Measurements from ENCODE around the gene FRMD3.

Gene FRMD3

DNA sequence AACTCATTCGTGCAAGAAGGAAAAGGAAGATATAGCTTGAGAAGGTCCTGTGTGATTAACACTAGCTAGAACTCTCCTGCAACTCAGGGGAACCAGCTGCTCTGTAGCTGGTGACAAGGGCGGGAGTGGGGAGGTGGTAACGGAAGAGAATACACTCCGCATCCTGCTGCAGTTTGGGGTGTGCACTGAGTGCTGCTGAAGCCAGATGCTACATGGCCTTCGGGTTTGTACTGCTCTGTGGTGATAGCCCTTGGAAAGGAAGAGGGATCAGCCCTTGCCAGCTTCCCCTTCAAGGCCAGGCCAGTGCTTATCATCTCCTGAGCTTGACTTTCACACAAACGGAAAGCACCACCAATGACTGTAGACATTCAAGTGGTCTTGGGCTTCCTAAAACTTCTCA, 34.3 kb downstream of the FRMD3 start:
- no peaks in the 10 kb centered on the region for H3K36me3 ChIP-seq (ENCODE audit: control insufficient read depth in 1 of 2, insufficient read depth in 2 of 2, low read depth in 1 of 2, low read length in 2 of 2)
- H2BK5ac ChIP-seq (ENCODE audit: low read depth, low read length, poor library complexity, severe bottlenecking): no peak overlapping the region
- no peak overlapping the region for H3K4me3 ChIP-seq (ENCODE audit: insufficient read depth in 1 of 2, low read depth in 1 of 2, low read length in 2 of 2)
- H3K9ac ChIP-seq (ENCODE audit: low read length): no peak overlapping the region
- H3K4me1 ChIP-seq (ENCODE audit: control insufficient read depth, insufficient read depth, low read depth, low read length): no peaks in the 10 kb centered on the region
- H2BK15ac ChIP-seq (ENCODE audit: low read depth, poor library complexity, severe bottlenecking): no peak overlapping the region
- 88% methylated on average over 6 of the region's 6 CpGs for WGBS
- H3K4ac ChIP-seq (ENCODE audit: low read depth in 1 of 2, low read length in 2 of 2): no peak overlapping the region
- H2AK5ac ChIP-seq (ENCODE audit: low read length, severe bottlenecking): no peak overlapping the region
- no peak overlapping the region for H3K23ac ChIP-seq (ENCODE audit: low read length in 2 of 2)
- H2AFZ ChIP-seq (ENCODE audit: low read depth, low read length): no peak overlapping the region
- no peak for DNase-seq
- no peaks in the 10 kb centered on the region for H3K9me3 ChIP-seq (ENCODE audit: control insufficient read depth, low read length)
- H3K79me1 ChIP-seq (replicated peaks; ENCODE audit: low read length, poor library complexity, severe bottlenecking): no peaks in the 10 kb centered on the region
- no peak overlapping the region for H4K8ac ChIP-seq (ENCODE audit: low read length)
- no peak overlapping the region for H3K18ac ChIP-seq (ENCODE audit: low read depth in 1 of 2, low read length in 2 of 2)
- H3K4me2 ChIP-seq (ENCODE audit: low read length, poor library complexity, severe bottlenecking): no peak overlapping the region
- no peaks in the 10 kb centered on the region for H3K27me3 ChIP-seq (ENCODE audit: control insufficient read depth in 1 of 2, insufficient read depth in 1 of 2, low read length in 2 of 2)
- H3K14ac ChIP-seq (ENCODE audit: low read length in 2 of 2): peak overlapping the region in 1 of 2 experiments; percentile 18
- no peak overlapping the region for H3K27ac ChIP-seq (ENCODE audit: low read length, poor library complexity, severe bottlenecking)
- no peak overlapping the region for H4K91ac ChIP-seq (ENCODE audit: low read length)
- no peak overlapping the region for H2BK12ac ChIP-seq (ENCODE audit: low read length in 2 of 2)
- no peak overlapping the region for H2BK120ac ChIP-seq (ENCODE audit: low read depth, low read length)

DNA sequence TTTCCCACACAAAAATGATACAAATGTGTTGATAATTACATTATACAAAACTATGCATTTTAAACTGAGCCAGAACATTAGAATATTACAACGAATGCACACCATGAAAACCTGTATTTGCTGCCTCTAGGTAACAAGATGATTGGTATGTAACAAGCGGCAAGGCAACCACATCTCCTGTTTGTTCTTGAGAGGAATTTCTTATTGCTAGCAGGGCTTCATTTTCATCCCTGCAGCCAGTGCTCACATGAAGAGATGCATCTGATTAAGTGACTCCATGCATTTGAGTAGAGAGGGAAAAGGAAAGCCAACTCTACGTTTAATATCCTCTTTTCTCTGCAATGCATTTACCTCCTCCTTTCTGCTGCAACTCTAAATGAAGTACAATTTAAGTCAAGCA, 36.6 kb downstream of the FRMD3 start:
- no peaks in the 10 kb centered on the region for H3K79me1 ChIP-seq (replicated peaks; ENCODE audit: low read length, poor library complexity, severe bottlenecking)
- 87% methylated on average over 2 of the region's 3 CpGs for WGBS
- H2BK5ac ChIP-seq (ENCODE audit: low read depth, low read length, poor library complexity, severe bottlenecking): no peak overlapping the region

DNA sequence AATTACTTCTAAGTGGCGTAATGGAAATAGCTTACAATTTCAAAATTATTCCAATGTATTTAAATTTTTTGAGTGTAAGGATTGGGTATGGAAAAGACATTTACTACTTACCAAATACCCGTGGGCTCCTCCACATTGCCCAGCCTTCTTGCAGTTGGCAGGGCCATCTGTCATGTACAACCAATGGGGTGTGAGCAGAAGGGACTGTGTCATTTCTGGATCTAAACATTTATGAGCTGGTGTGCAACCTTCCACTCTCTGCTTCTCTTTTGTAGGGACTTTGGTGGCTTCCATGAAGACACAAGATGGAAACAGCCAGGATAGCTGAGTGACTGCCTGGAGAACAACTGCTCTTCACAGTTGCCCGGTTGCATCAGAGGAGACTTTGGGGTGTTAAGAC, 40.8 kb downstream of the FRMD3 start:
- Histone ChIP-seq H2BK15ac (ENCODE audit: low read depth, poor library complexity, severe bottlenecking) (no peak overlapping the region), H2AK5ac (ENCODE audit: low read length, severe bottlenecking) (no peak overlapping the region), H4K91ac (ENCODE audit: low read length) (no peak overlapping the region), H2BK12ac (ENCODE audit: low read length in 2 of 2) (no peak overlapping the region), H3K9me3 (ENCODE audit: control insufficient read depth, low read length) (no peaks in the 10 kb centered on the region), H3K36me3 (ENCODE audit: control insufficient read depth in 1 of 2, insufficient read depth in 2 of 2, low read depth in 1 of 2, low read length in 2 of 2) (no peaks in the 10 kb centered on the region), H3K79me1 (replicated peaks; ENCODE audit: low read length, poor library complexity, severe bottlenecking) (no peaks in the 10 kb centered on the region), H3K4me2 (ENCODE audit: low read length, poor library complexity, severe bottlenecking) (no peak overlapping the region), H2BK5ac (ENCODE audit: low read depth, low read length, poor library complexity, severe bottlenecking) (no peak overlapping the region), H4K8ac (ENCODE audit: low read length) (no peak overlapping the region), H3K23ac (ENCODE audit: low read length in 2 of 2) (no peak overlapping the region), H3K14ac (ENCODE audit: low read length in 2 of 2) (no peak overlapping the region), H3K9ac (ENCODE audit: low read length) (no peak overlapping the region), H3K4me3 (ENCODE audit: insufficient read depth in 1 of 2, low read depth in 1 of 2, low read length in 2 of 2) (no peak overlapping the region), H2AFZ (ENCODE audit: low read depth, low read length) (no peak overlapping the region), H2BK120ac (ENCODE audit: low read depth, low read length) (no peak overlapping the region), H3K27ac (ENCODE audit: low read length, poor library complexity, severe bottlenecking) (no peak overlapping the region), H3K18ac (ENCODE audit: low read depth in 1 of 2, low read length in 2 of 2) (no peak overlapping the region), H3K27me3 (ENCODE audit: control insufficient read depth in 1 of 2, insufficient read depth in 1 of 2, low read length in 2 of 2) (no peaks in the 10 kb centered on the region), H3K4me1 (ENCODE audit: control insufficient read depth, insufficient read depth, low read depth, low read length) (no peaks in the 10 kb centered on the region), H3K4ac (ENCODE audit: low read depth in 1 of 2, low read length in 2 of 2) (no peak overlapping the region)
- 100% methylated on average over 2 of the region's 3 CpGs for WGBS
- DNase-seq: no peak

More for the DNA sequence above, 36.6 kb downstream of the FRMD3 start:
- Histone ChIP-seq H2BK15ac (ENCODE audit: low read depth, poor library complexity, severe bottlenecking) (no peak overlapping the region), H4K91ac (ENCODE audit: low read length) (no peak overlapping the region), H2AK5ac (ENCODE audit: low read length, severe bottlenecking) (no peak overlapping the region), H2BK12ac (ENCODE audit: low read length in 2 of 2) (no peak overlapping the region), H4K8ac (ENCODE audit: low read length) (no peak overlapping the region), H3K23ac (ENCODE audit: low read length in 2 of 2) (no peak overlapping the region), H3K4me2 (ENCODE audit: low read length, poor library complexity, severe bottlenecking) (no peak overlapping the region), H3K14ac (ENCODE audit: low read length in 2 of 2) (no peak overlapping the region), H3K27me3 (ENCODE audit: control insufficient read depth in 1 of 2, insufficient read depth in 1 of 2, low read length in 2 of 2) (no peaks in the 10 kb centered on the region), H3K36me3 (ENCODE audit: control insufficient read depth in 1 of 2, insufficient read depth in 2 of 2, low read depth in 1 of 2, low read length in 2 of 2) (no peaks in the 10 kb centered on the region), H2BK120ac (ENCODE audit: low read depth, low read length) (no peak overlapping the region), H3K27ac (ENCODE audit: low read length, poor library complexity, severe bottlenecking) (no peak overlapping the region), H2AFZ (ENCODE audit: low read depth, low read length) (no peak overlapping the region), H3K9ac (ENCODE audit: low read length) (no peak overlapping the region), H3K4me3 (ENCODE audit: insufficient read depth in 1 of 2, low read depth in 1 of 2, low read length in 2 of 2) (no peak overlapping the region), H3K9me3 (ENCODE audit: control insufficient read depth, low read length) (no peaks in the 10 kb centered on the region), H3K4me1 (ENCODE audit: control insufficient read depth, insufficient read depth, low read depth, low read length) (no peaks in the 10 kb centered on the region), H3K4ac (ENCODE audit: low read depth in 1 of 2, low read length in 2 of 2) (no peak overlapping the region), H3K18ac (ENCODE audit: low read depth in 1 of 2, low read length in 2 of 2) (no peak overlapping the region)
- DNase-seq: no peak

- H2BK120ac ChIP-seq (ENCODE audit: low read depth, low read length): no peak overlapping the region
- H3K4me3 ChIP-seq (ENCODE audit: insufficient read depth in 1 of 2, low read depth in 1 of 2, low read length in 2 of 2): no peak overlapping the region
- no peaks in the 10 kb centered on the region for H3K36me3 ChIP-seq (ENCODE audit: control insufficient read depth in 1 of 2, insufficient read depth in 2 of 2, low read depth in 1 of 2, low read length in 2 of 2)
- H2BK5ac ChIP-seq (ENCODE audit: low read depth, low read length, poor library complexity, severe bottlenecking): no peak overlapping the region
- 69% methylated on average over 2 of the region's 3 CpGs for WGBS
- H2AK5ac ChIP-seq (ENCODE audit: low read length, severe bottlenecking): no peak overlapping the region
- DNase-seq: no peak
- H4K91ac ChIP-seq (ENCODE audit: low read length): no peak overlapping the region
- H3K4me2 ChIP-seq (ENCODE audit: low read length, poor library complexity, severe bottlenecking): no peak overlapping the region
- no peaks in the 10 kb centered on the region for H3K4me1 ChIP-seq (ENCODE audit: control insufficient read depth, insufficient read depth, low read depth, low read length)
- no peak overlapping the region for H2AFZ ChIP-seq (ENCODE audit: low read depth, low read length)
- no peak overlapping the region for H3K4ac ChIP-seq (ENCODE audit: low read depth in 1 of 2, low read length in 2 of 2)
- H3K9me3 ChIP-seq (ENCODE audit: control insufficient read depth, low read length): no peaks in the 10 kb centered on the region
- no peak overlapping the region for H3K9ac ChIP-seq (ENCODE audit: low read length)
- no peaks in the 10 kb centered on the region for H3K27me3 ChIP-seq (ENCODE audit: control insufficient read depth in 1 of 2, insufficient read depth in 1 of 2, low read length in 2 of 2)
- H3K27ac ChIP-seq (ENCODE audit: low read length, poor library complexity, severe bottlenecking): no peak overlapping the region
- no peak overlapping the region for H4K8ac ChIP-seq (ENCODE audit: low read length)
- no peak overlapping the region for H2BK15ac ChIP-seq (ENCODE audit: low read depth, poor library complexity, severe bottlenecking)
- no peaks in the 10 kb centered on the region for H3K79me1 ChIP-seq (replicated peaks; ENCODE audit: low read length, poor library complexity, severe bottlenecking)
- H3K18ac ChIP-seq (ENCODE audit: low read depth in 1 of 2, low read length in 2 of 2): no peak overlapping the region
- no peak overlapping the region for H2BK12ac ChIP-seq (ENCODE audit: low read length in 2 of 2)
- H3K23ac ChIP-seq (ENCODE audit: low read length in 2 of 2): no peak overlapping the region
- H3K14ac ChIP-seq (ENCODE audit: low read length in 2 of 2): no peak overlapping the region
Observed at GRCh38 chr9:83491995-83492394, 46.2 kb downstream of the FRMD3 start.
